Liver (tissue), 9 donors: Measurements from ENCODE around the gene CHAD. TPM values are rescaled to one million over a fixed set of nuclear protein-coding genes. Genes with fewer than 3 reads are reported as not detected.

Experiments used
- DNase-seq: peaks from one replicate; pipeline ENCODE4 v3.0.0-alpha.2; 2017; ENCODE audit warnings: low spot score
- H3K27ac ChIP-seq, 2 donors: one replicate each; pipeline ENCODE4 v1.7.0; 2013; ENCODE audit warnings: inconsistent platforms in 2 of 2, low read length in 2 of 2, control low read depth in 1 of 2, low read depth in 1 of 2, mild to moderate bottlenecking in 1 of 2
- H3K27me3 ChIP-seq, 4 donors: one replicate each; pipeline versions ENCODE4 v1.6.1 to v1.7.0; 2013; ENCODE audit warnings: low read length in 3 of 4, inconsistent platforms in 1 of 4, mild to moderate bottlenecking in 1 of 4, moderate library complexity in 1 of 4; ENCODE audit not compliant: control insufficient read depth in 4 of 4, insufficient read depth in 4 of 4
- H3K36me3 ChIP-seq, 4 donors: one replicate each; pipeline versions ENCODE4 v1.6.1 to v1.7.0; 2013; ENCODE audit warnings: low read length in 3 of 4, mild to moderate bottlenecking in 3 of 4, low read depth in 1 of 4, moderate library complexity in 1 of 4; ENCODE audit not compliant: control insufficient read depth in 4 of 4, insufficient read depth in 3 of 4
- H3K4me1 ChIP-seq, 4 donors: one replicate each; pipeline versions ENCODE4 v1.6.1 to v1.7.0; 2013; ENCODE audit warnings: low read length in 3 of 4, mild to moderate bottlenecking in 3 of 4, moderate library complexity in 1 of 4; ENCODE audit not compliant: control insufficient read depth in 4 of 4, insufficient read depth in 4 of 4
- H3K4me3 ChIP-seq, 3 donors: one replicate each; pipeline versions ENCODE4 v1.6.1 to v1.7.0; 2013; ENCODE audit warnings: low read length in 3 of 3, control low read depth in 1 of 3, low read depth in 1 of 3, mild to moderate bottlenecking in 1 of 3
- H3K9ac ChIP-seq, 2 donors: one replicate each; pipeline ENCODE4 v1.7.0; 2013; ENCODE audit warnings: low read length in 2 of 2, mild to moderate bottlenecking in 2 of 2, moderate library complexity in 2 of 2, control low read depth in 1 of 2, low read depth in 1 of 2
- H3K9me3 ChIP-seq, 4 donors: one replicate each; pipeline versions ENCODE4 v1.6.1 to v1.7.0; 2013; ENCODE audit warnings: low read length in 3 of 4; ENCODE audit not compliant: control insufficient read depth in 4 of 4
- EGR1 ChIP-seq, 2 donors: IDR thresholded peaks; 2 replicates each; pipeline ENCODE4 v1.6.1; 2016 to 2018; ENCODE audit warnings: antibody characterized with exemption in 2 of 2, low read depth in 2 of 2
- FOXA1 ChIP-seq: IDR thresholded peaks from 2 replicates; pipeline ENCODE4 v1.6.1; 2016; ENCODE audit warnings: antibody characterized with exemption
- FOXA2 ChIP-seq: IDR thresholded peaks from 2 replicates; pipeline ENCODE4 v1.6.1; 2016; ENCODE audit warnings: antibody characterized with exemption
- GABPA ChIP-seq, 2 donors: IDR thresholded peaks in 1 of 2; conservative IDR thresholded peaks in 1 of 2; 2 replicates each; pipeline ENCODE4 v1.6.1; 2016; ENCODE audit warnings: antibody characterized with exemption in 2 of 2, mild to moderate bottlenecking in 1 of 2, moderate library complexity in 1 of 2
- HNF4A ChIP-seq, 2 donors: conservative IDR thresholded peaks; 2 replicates each; pipeline ENCODE4 v1.6.1; 2016; ENCODE audit warnings: antibody characterized with exemption in 2 of 2, mild to moderate bottlenecking in 2 of 2
- HNF4G ChIP-seq: IDR thresholded peaks from 2 replicates; pipeline ENCODE4 v1.6.1; 2016; ENCODE audit warnings: antibody characterized with exemption
- NR2F2 ChIP-seq: IDR thresholded peaks from 2 replicates; pipeline ENCODE4 v1.6.1; 2016; ENCODE audit warnings: antibody characterized with exemption
- RAD21 ChIP-seq, 2 donors: IDR thresholded peaks; 2 replicates each; pipeline ENCODE4 v1.6.1; 2016; ENCODE audit warnings: antibody characterized with exemption in 2 of 2, mild to moderate bottlenecking in 2 of 2
- SP1 ChIP-seq: IDR thresholded peaks from 2 replicates; pipeline ENCODE4 v1.6.1; 2018; ENCODE audit warnings: antibody characterized with exemption, mild to moderate bottlenecking
- TAF1 ChIP-seq: conservative IDR thresholded peaks from 2 replicates; pipeline ENCODE4 v1.6.1; 2016; ENCODE audit warnings: antibody characterized with exemption, mild to moderate bottlenecking
- YY1 ChIP-seq: IDR thresholded peaks from 2 replicates; pipeline ENCODE4 v1.6.1; 2016; ENCODE audit warnings: antibody characterized with exemption, mild to moderate bottlenecking
- WGBS: extraction: QIAGEN DNeasy Blood & Tissue Kit; methylation state at CpG from one replicate; pipeline ENCODE4 v1.1.7; 2013; 5-methylcytosine and 5-hydroxymethylcytosine counted together
- polyA plus RNA-seq, 2 donors: library from polyadenylated mRNA; stranded (reverse) in 1 of 2; unstranded in 1 of 2; fragments of 200-250 nt in 1 of 2; fragments of >200 nt in 1 of 2; fragmentation: Nextera tagmentation in 1 of 2; extraction: Ambion mirVana in 1 of 2; gene quantifications; one replicate each; pipeline versions ENCODE4 v1.2.1 to v1.2.3, GENCODE V29; 2013 to 2015
- total RNA-seq, 2 donors: library from RNA; depleted of rRNA; stranded (reverse); fragments of >200 nt; gene quantifications; one replicate each; pipeline ENCODE4 v1.2.3, GENCODE V29; 2014
- TF ChIP-seq, protein P1 (sequence below): IDR thresholded peaks from 2 replicates; pipeline ENCODE4 v1.6.1; 2016; ENCODE audit warnings: antibody characterized with exemption
- TF ChIP-seq, protein P2 (sequence below): IDR thresholded peaks from 2 replicates; pipeline ENCODE4 v1.6.1; 2016; ENCODE audit warnings: antibody characterized with exemption
- TF ChIP-seq, protein P3 (sequence below): IDR thresholded peaks from 2 replicates; pipeline ENCODE4 v1.6.1; 2016; ENCODE audit warnings: antibody characterized with exemption
- TF ChIP-seq, protein P4 (sequence below): IDR thresholded peaks from 2 replicates; pipeline ENCODE4 v1.6.1; 2016; ENCODE audit warnings: antibody characterized with exemption, mild to moderate bottlenecking
- TF ChIP-seq, protein P5 (sequence below): fragments of 150-350 bp; IDR thresholded peaks from 2 replicates; pipeline ENCODE4 v1.5.1; 2017; ENCODE audit warnings: improper control_type of control experiment, low read depth, low read length; ENCODE audit not compliant: missing input control
- donor health status: healthy.
- donor health status: healthy.
- donor health status: healthy.
- donor health status: healthy.
- donor health status: healthy.

The CHAD gene
- total and polyA plus RNA-seq, 4 donors = 0.51 to 3.3 (median 2.3) TPM

DNA sequence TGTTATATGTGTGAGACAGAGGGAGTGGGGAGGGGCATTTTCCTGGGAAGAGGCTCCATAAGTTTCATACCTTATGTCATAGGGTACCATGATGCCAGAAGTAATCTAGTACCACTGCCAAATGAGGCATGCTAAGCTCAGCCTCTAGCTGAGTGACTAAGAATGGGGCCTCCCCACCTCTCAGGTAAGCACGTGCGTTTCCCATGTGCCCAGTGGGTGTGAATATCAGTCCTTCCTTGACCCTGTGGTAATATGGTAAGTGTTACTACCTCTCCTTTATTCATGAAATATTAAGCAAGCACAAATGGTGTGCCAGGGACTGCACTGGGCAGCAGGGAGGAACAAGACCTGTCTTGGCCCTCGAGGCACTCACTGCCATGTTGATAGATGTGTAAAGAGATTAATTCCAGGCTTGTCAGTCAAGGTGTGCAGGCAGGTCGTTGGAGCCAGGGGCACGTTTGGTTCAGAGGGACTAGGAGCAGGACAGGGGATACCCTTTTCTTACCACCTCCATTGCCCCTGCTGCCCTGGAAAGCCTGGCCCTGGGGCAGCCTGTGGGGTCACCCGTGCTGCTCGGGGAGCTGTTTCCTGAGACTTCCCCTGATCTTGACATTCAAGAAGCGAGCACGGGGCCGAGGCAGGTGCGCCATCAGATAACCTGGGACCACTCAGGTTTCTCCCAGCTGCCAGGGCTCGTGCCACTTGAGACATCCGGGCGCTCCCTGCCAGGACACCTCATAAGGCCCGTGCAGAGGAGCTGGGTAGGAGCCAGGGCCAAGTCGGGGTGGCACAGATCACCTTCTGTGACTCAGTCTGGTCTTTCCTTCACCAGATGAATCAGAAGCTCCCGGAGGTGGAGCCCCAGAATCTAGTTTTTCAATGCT lies 18.8 kb upstream of the CHAD start:
- no peak for DNase-seq
- Histone ChIP-seq H3K36me3 (peaks cover 13 to 24% (median 20%) of the 10 kb centered on the region in 4 donors), H3K27me3 (no peaks in the 10 kb centered on the region), H3K9me3 (no peaks in the 10 kb centered on the region), H3K9ac (no peak overlapping the region), H3K4me1 (peaks cover 0 to 4% (median 3%) of the 10 kb centered on the region in 4 donors), H3K27ac (no peak overlapping the region), H3K4me3 (no peak overlapping the region)
- TF ChIP-seq SP1 (no peak), FOXA2 (no peak), HNF4G (no peak), YY1 (no peak), NR2F2 (no peak)
- TF ChIP-seq, protein P1, sequence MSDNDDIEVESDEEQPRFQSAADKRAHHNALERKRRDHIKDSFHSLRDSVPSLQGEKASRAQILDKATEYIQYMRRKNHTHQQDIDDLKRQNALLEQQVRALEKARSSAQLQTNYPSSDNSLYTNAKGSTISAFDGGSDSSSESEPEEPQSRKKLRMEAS = no peak
- 91% methylated on average over 17 of the region's 17 CpGs for WGBS

DNA sequence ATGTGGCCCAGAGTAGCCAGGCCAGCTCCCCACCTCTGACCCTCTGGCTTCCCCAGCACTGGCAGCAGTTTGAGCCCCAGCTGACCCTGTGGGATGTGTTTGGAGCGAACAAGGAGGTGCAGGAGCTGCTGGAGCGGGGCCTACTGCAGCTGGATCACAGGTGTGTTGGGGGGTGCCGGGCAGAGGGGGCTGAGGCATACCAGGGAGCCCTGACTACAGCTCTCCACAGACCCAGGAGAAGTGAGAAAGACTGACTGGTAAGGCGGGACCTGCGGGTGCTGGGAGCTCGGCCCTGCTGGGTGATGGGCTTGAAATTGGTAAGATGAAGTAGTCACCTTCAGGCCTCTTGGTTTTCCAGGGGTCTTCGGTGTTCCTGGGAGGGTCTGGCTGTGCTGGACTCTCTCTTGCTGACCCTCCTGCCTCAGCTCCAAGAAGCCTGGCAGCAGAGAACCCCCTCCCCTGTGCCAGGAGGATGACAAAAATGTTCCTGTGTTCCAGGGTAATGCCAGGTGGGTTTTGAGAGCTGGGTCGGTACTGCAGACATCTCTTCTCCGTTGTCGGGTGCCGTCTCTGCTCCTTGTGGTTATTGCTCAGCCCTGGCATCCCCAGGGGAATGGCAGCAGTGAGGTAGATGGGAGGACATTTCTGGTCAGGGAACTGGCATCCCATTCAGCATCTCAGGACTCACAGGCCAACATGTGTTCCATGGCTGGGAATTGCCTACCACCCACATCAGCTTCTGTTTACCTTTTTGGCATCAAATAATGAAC lies 15.9 kb upstream of the CHAD start:
- 99% methylated on average over 11 of the region's 11 CpGs for WGBS
- DNase-seq = no peak
- peaks cover 13 to 26% (median 20%) of the 10 kb centered on the region in 4 donors for H3K36me3 ChIP-seq

More for the DNA sequence above, 15.9 kb upstream of the CHAD start:
- no peaks in the 10 kb centered on the region for H3K27me3 ChIP-seq
- H3K27ac ChIP-seq = no peak overlapping the region
- H3K9ac ChIP-seq = no peak overlapping the region
- H3K4me1 ChIP-seq = peaks cover 0 to 30% (median 21%) of the 10 kb centered on the region in 4 donors
- no peaks in the 10 kb centered on the region for H3K9me3 ChIP-seq
- no peak overlapping the region for H3K4me3 ChIP-seq
- no peak for TF ChIP-seq EGR1 (IDR thresholded peaks at IDR 0.05; ENCODE audit: low read depth in 2 of 2)
- TF ChIP-seq GABPA (IDR thresholded peaks at IDR 0.05 in 1 of 2, conservative IDR thresholded peaks at IDR 0.05 in 1 of 2) = no peak
- no peak for TF ChIP-seq SP1
- no peak for TF ChIP-seq HNF4A (conservative IDR thresholded peaks at IDR 0.05)
- TF ChIP-seq, protein P2, sequence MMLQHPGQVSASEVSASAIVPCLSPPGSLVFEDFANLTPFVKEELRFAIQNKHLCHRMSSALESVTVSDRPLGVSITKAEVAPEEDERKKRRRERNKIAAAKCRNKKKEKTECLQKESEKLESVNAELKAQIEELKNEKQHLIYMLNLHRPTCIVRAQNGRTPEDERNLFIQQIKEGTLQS = no peak
- TF ChIP-seq, protein P3, sequence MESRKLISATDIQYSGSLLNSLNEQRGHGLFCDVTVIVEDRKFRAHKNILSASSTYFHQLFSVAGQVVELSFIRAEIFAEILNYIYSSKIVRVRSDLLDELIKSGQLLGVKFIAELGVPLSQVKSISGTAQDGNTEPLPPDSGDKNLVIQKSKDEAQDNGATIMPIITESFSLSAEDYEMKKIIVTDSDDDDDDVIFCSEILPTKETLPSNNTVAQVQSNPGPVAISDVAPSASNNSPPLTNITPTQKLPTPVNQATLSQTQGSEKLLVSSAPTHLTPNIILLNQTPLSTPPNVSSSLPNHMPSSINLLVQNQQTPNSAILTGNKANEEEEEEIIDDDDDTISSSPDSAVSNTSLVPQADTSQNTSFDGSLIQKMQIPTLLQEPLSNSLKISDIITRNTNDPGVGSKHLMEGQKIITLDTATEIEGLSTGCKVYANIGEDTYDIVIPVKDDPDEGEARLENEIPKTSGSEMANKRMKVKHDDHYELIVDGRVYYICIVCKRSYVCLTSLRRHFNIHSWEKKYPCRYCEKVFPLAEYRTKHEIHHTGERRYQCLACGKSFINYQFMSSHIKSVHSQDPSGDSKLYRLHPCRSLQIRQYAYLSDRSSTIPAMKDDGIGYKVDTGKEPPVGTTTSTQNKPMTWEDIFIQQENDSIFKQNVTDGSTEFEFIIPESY = no peak
- no peak for TF ChIP-seq TAF1
- no peak for TF ChIP-seq YY1
- TF ChIP-seq, protein P1 = no peak
- no peak for TF ChIP-seq FOXA1
- TF ChIP-seq, protein P4, sequence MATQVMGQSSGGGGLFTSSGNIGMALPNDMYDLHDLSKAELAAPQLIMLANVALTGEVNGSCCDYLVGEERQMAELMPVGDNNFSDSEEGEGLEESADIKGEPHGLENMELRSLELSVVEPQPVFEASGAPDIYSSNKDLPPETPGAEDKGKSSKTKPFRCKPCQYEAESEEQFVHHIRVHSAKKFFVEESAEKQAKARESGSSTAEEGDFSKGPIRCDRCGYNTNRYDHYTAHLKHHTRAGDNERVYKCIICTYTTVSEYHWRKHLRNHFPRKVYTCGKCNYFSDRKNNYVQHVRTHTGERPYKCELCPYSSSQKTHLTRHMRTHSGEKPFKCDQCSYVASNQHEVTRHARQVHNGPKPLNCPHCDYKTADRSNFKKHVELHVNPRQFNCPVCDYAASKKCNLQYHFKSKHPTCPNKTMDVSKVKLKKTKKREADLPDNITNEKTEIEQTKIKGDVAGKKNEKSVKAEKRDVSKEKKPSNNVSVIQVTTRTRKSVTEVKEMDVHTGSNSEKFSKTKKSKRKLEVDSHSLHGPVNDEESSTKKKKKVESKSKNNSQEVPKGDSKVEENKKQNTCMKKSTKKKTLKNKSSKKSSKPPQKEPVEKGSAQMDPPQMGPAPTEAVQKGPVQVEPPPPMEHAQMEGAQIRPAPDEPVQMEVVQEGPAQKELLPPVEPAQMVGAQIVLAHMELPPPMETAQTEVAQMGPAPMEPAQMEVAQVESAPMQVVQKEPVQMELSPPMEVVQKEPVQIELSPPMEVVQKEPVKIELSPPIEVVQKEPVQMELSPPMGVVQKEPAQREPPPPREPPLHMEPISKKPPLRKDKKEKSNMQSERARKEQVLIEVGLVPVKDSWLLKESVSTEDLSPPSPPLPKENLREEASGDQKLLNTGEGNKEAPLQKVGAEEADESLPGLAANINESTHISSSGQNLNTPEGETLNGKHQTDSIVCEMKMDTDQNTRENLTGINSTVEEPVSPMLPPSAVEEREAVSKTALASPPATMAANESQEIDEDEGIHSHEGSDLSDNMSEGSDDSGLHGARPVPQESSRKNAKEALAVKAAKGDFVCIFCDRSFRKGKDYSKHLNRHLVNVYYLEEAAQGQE = no peak
- TF ChIP-seq RAD21 (IDR thresholded peaks at IDR 0.05) = no peak
- TF ChIP-seq, protein P5, sequence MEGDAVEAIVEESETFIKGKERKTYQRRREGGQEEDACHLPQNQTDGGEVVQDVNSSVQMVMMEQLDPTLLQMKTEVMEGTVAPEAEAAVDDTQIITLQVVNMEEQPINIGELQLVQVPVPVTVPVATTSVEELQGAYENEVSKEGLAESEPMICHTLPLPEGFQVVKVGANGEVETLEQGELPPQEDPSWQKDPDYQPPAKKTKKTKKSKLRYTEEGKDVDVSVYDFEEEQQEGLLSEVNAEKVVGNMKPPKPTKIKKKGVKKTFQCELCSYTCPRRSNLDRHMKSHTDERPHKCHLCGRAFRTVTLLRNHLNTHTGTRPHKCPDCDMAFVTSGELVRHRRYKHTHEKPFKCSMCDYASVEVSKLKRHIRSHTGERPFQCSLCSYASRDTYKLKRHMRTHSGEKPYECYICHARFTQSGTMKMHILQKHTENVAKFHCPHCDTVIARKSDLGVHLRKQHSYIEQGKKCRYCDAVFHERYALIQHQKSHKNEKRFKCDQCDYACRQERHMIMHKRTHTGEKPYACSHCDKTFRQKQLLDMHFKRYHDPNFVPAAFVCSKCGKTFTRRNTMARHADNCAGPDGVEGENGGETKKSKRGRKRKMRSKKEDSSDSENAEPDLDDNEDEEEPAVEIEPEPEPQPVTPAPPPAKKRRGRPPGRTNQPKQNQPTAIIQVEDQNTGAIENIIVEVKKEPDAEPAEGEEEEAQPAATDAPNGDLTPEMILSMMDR = no peak
